ENCODE measurements around the gene KHK.

The KHK gene

GRCh38 chr2:27138111-27138510, 51.5 kb downstream of the KHK start:
- H3K4me3 ChIP-seq (ENCODE audit: low read depth, low read length) = no peak overlapping the region
- no peak for TF ChIP-seq CTCF (IDR thresholded peaks at IDR 0.05; ENCODE audit: control insufficient read depth, extremely low read depth, insufficient read depth)
- no peak for DNase-seq (ENCODE audit: low read depth)

GRCh38 chr2:27139310-27139709, 52.7 kb downstream of the KHK start, which contains the start of gene PRR30:
Gene PRR30, minus strand, starts transcription at chr2:27139410. Its CDS starts 1,081 bp downstream, at chr2:27138329.
- DNase-seq (ENCODE audit: low read depth) = no peak
- no peak for TF ChIP-seq CTCF (IDR thresholded peaks at IDR 0.05; ENCODE audit: control insufficient read depth, extremely low read depth, insufficient read depth)
- H3K4me3 ChIP-seq (ENCODE audit: low read depth, low read length) = no peak within 1 kb of the TSS

GRCh38 chr2:27143285-27143684, 56.7 kb downstream of the KHK start:
- H3K4me3 ChIP-seq (ENCODE audit: low read depth, low read length) = no peak overlapping the region
- no peak for DNase-seq (ENCODE audit: low read depth)
- TF ChIP-seq CTCF (IDR thresholded peaks at IDR 0.05; ENCODE audit: control insufficient read depth, extremely low read depth, insufficient read depth) = no peak

GRCh38 chr2:27145682-27146081, 59.1 kb downstream of the KHK start:
- no peak overlapping the region for H3K4me3 ChIP-seq (ENCODE audit: low read depth, low read length)
- no peak for DNase-seq (ENCODE audit: low read depth)
- TF ChIP-seq CTCF (IDR thresholded peaks at IDR 0.05; ENCODE audit: control insufficient read depth, extremely low read depth, insufficient read depth) = no peak

- no peak for DNase-seq (ENCODE audit: low read depth)
- H3K4me3 ChIP-seq (ENCODE audit: low read depth, low read length) = no peak overlapping the region
- no peak for TF ChIP-seq CTCF (IDR thresholded peaks at IDR 0.05; ENCODE audit: control insufficient read depth, extremely low read depth, insufficient read depth)
Observed at GRCh38 chr2:27147935-27148334, 61.4 kb downstream of the KHK start.

GRCh38 chr2:27148801-27149439, 62.3 kb downstream of the KHK start, which contains the start of gene TCF23:
Gene TCF23, plus strand, starts transcription at chr2:27149004. Its CDS starts 130 bp downstream, at chr2:27149134.
- no peak for TF ChIP-seq CTCF (IDR thresholded peaks at IDR 0.05; ENCODE audit: control insufficient read depth, extremely low read depth, insufficient read depth)
- no peak within 1 kb of the TSS for H3K4me3 ChIP-seq (ENCODE audit: low read depth, low read length)
- DNase-seq (ENCODE audit: low read depth) = no peak
